Stimulated activated CD4-positive, alpha-beta T cell treated with anti-CD3 and anti-CD28 coated beads, Interleukin-15, amount 100 ng/mL, for 24 hours (primary cell): ENCODE results near the gene PCNP.
"Not testable (repeated sequence)": the region's sequence is repeated elsewhere in the genome, so short reads cannot be mapped to it uniquely, and the experiment has no call there.

ENCODE experiments used
- DNase-seq: peaks from one replicate; pipeline ENCODE4 v3.0.0-alpha.2; 2020

Gene PCNP

GRCh38 chr3:101567528-101568317 is 6.3 kb upstream of the PCNP start:
- peak; percentile 72 for DNase-seq

- DNase-seq: no peak
Measured at GRCh38 chr3:101571028-101571895, 2.7 kb upstream of the PCNP start.

- DNase-seq: peak; percentile 60
Measured at GRCh38 chr3:101574388-101575112, 570 bp downstream of the PCNP start.

- no peak for DNase-seq
Measured at GRCh38 chr3:101577286-101577685, 3.3 kb downstream of the PCNP start.

GRCh38 chr3:101588616-101589015 is 14.6 kb downstream of the PCNP start:
- no peak for DNase-seq

- DNase-seq: no peak
Measured at GRCh38 chr3:101591071-101591470, 17.1 kb downstream of the PCNP start.

- no peak for DNase-seq
Measured at GRCh38 chr3:101602731-101603130, 28.8 kb downstream of the PCNP start.

- no peak for DNase-seq
Measured at GRCh38 chr3:101603184-101603583, 29.2 kb downstream of the PCNP start.

GRCh38 chr3:101605398-101605797 is 31.4 kb downstream of the PCNP start:
- not testable (repeated sequence) for DNase-seq

- no peak for DNase-seq
Measured at GRCh38 chr3:101611023-101611422, 37.0 kb downstream of the PCNP start.

- DNase-seq: not testable (repeated sequence)
Measured at GRCh38 chr3:101613014-101613413, 39.0 kb downstream of the PCNP start.

- DNase-seq: no peak
Measured at GRCh38 chr3:101615525-101615924, 41.5 kb downstream of the PCNP start.

- DNase-seq: no peak
Measured at GRCh38 chr3:101617478-101617877, 43.5 kb downstream of the PCNP start.

GRCh38 chr3:101618726-101619125 is 44.7 kb downstream of the PCNP start:
- DNase-seq: no peak

GRCh38 chr3:101619734-101620133 is 45.8 kb downstream of the PCNP start:
- no peak for DNase-seq

- no peak for DNase-seq
Measured at GRCh38 chr3:101623656-101624055, 49.7 kb downstream of the PCNP start.

- DNase-seq: no peak
Measured at GRCh38 chr3:101624857-101625256, 50.9 kb downstream of the PCNP start.

GRCh38 chr3:101625879-101626278 is 51.9 kb downstream of the PCNP start:
- DNase-seq: no peak

GRCh38 chr3:101629219-101629618 is 55.2 kb downstream of the PCNP start:
- DNase-seq: no peak

GRCh38 chr3:101631098-101631796 is 57.3 kb downstream of the PCNP start:
- no peak for DNase-seq

- DNase-seq: not testable (repeated sequence)
Measured at GRCh38 chr3:101631959-101632358, 58.0 kb downstream of the PCNP start.

GRCh38 chr3:101632586-101632985 is 58.6 kb downstream of the PCNP start:
- no peak for DNase-seq

- no peak for DNase-seq
Measured at GRCh38 chr3:101633186-101633585, 59.2 kb downstream of the PCNP start.
